HUDEP-2 (cell line): ENCODE results near the gene SLC28A3.

Experiments used
- DNase-seq, 76 experiments: peaks; one replicate each; lab custom pipeline; 2025; ENCODE audit not compliant: unreplicated experiment in 76 of 76; lab: John Stamatoyannopoulos, UW

Gene SLC28A3

GRCh38 chr9:84349671-84350070 is 9.1 kb upstream of the SLC28A3 start:
- DNase-seq: peak in 2 of 76 experiments; percentile 2 to 37

DNA sequence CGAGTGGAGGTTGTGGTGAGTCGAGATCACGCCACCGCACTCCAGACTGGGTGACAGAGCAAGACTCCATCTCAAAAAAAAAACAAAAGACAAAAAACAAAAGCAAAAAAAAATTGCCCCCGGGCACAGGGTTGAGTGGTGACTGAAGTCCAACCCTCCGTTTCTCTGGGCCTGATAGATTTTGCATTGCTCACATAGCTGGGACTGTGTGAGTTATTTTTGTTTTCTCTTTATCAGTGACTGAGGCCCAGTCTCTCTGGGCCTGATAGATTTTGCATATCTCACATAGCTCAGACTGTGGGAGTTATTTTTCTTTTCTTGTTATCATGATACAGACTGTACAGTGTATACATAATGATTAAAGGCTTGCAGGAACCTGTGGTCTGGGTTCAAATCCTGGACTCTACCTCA is 2.6 kb upstream of the SLC28A3 start:
- DNase-seq: peak in 70 of 76 experiments; percentile 2 to 92 (median 56)

DNA sequence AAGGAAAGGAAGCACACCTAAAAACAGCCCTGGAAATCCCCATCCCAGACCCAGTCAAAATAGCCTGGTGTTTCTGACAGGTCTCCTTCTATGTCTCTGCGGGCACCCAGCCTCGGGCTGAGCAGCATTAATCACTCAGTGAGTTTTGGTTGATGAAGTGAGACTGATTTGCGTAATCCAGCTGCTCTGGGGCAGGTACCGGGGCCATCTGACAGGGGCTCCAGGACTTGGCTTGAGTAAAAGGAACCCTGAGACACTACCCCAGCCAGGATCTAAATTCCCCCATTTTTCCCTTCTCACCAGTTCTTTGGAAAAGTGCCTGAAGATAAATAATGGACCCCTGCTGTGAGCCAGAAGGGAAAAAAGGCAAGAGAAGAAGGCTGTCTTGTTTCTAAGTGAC is 596 bp downstream of the SLC28A3 start:
- no peak for DNase-seq

DNA sequence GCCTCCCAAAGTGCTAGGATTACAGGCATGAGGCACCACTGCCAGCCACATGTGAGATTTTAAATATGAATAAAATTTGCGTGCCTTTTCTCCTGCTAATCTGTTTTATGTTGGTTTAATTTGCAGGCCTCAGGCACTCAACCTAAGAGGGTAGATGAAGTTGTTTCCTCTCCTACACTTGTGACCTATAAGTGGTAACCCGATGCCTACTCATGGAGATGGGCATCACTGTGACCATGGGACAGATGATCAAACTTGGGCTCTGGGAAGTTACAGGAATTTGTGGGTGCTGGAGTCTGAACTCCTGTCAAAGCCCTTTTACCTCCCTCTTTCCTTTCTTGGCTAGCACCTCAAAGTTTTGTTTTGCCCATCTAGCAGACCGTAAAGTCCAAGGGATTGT is 1.1 kb downstream of the SLC28A3 start:
- DNase-seq: no peak

GRCh38 chr9:84338792-84339191 is 1.8 kb downstream of the SLC28A3 start:
- no peak for DNase-seq

GRCh38 chr9:84337252-84337651 is 3.3 kb downstream of the SLC28A3 start:
- DNase-seq: no peak

- no peak for DNase-seq
Measured at GRCh38 chr9:84331119-84331809, 9.3 kb downstream of the SLC28A3 start.

GRCh38 chr9:84330246-84330645 is 10.3 kb downstream of the SLC28A3 start:
- no peak for DNase-seq

DNA sequence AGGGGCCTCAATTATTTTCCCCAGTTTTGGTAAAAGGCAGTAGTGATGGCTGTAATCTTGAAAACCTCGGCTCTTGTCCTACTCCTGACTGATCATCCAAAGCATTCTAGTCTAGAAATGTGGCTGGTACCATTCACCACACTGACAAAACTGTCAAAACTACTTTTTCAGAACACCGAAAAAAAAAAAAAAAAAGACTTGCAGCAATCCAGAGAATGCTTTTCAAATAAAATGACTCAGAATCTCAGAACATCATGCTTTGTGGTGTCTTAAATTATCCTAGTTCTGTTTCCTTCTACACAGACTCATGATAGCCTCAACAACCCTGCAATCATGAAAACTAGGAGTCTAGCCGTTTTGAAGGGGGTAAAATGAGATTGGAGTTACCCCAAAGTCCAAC is 13.4 kb downstream of the SLC28A3 start:
- DNase-seq: no peak

DNA sequence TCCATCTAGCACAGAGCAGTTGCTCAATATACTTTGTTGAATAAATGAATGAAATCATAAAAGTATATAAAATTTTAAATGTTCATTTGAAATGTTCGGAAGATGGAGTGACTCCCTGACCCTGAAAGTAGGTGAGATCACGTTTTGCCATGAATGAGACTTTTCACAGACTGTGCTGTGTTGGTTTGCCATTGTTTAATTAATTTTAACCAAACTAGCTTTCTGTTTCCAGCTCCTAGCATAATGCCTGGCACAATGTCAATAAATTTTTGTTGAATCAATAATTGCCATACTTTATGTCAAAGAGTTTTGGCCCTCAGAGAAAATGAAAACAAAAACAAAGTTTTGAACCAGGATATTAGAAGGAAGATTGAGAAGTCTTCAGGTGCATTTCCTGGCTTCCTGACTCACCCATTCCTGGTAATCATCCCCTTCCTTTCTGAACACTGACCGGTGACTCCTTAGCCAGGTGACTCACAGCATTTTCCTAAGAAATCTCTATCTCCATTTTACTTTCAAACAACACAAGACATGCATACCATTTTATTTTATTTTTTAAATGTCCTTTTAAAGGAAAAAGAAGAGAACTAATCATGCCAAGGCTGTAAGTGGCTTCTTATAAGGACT is 15.1 kb downstream of the SLC28A3 start:
- no peak for DNase-seq

DNA sequence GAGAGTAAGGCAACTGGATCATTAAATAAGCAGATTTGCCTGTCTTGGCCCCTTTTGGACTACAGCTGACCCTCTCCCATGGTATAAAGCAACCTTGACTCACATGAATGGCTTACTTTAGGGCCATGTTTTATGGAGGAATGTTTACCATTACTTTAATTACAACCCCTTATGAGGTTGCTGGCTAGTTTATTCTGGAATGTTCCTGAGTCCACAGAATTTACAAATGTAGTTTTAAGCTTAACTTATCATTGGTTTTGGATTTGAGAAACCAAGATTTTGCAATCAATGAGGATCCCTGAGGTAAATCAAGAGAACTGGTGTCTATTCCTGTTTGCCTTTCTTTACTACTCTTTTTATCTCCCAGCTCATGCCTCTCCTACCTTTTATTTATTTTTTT is 15.7 kb downstream of the SLC28A3 start:
- DNase-seq: no peak

DNA sequence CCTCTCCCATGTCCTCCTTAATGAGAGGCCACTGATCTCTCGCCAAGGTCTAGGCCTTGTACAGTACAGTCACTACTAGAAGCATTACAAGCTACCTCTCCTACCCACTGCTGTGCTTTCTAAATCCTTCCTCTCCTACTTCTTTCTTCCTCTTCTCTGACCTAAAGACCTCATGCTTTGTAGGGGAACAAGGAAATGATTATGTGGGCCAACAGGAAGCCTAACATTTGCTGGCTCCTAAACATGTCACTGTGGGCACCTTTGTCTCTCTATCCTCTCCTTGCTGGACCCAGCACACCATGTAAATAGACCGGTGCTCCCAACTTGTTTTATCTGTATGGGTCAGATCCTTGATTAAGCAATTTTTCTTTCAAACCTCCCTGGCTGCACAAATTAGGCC is 16.7 kb downstream of the SLC28A3 start:
- DNase-seq: no peak

- no peak for DNase-seq
Measured at GRCh38 chr9:84322828-84323227, 17.7 kb downstream of the SLC28A3 start.

GRCh38 chr9:84320231-84320630 is 20.3 kb downstream of the SLC28A3 start:
- DNase-seq: no peak

- DNase-seq: no peak
Measured at GRCh38 chr9:84319632-84320031, 20.9 kb downstream of the SLC28A3 start.

DNA sequence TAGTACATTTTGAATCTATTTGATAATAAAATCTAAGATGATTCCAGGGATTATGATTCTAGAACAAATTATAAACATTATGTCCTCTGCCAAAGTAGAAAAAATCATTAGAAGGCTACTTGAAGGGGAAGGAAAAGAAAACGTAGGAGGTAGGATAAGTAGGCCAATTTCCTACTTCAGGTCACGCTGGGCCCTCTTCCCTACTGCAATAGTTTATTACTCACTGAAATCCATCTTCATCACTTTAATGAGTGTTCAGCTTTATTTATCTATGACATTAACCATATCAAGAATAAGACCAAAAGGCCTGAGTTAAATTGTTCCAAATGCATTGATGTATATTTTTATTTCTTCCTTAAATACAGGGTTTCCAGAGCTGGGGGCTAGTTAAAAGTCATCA is 21.6 kb downstream of the SLC28A3 start:
- DNase-seq: no peak

- no peak for DNase-seq
Measured at GRCh38 chr9:84317563-84317962, 23.0 kb downstream of the SLC28A3 start.

DNA sequence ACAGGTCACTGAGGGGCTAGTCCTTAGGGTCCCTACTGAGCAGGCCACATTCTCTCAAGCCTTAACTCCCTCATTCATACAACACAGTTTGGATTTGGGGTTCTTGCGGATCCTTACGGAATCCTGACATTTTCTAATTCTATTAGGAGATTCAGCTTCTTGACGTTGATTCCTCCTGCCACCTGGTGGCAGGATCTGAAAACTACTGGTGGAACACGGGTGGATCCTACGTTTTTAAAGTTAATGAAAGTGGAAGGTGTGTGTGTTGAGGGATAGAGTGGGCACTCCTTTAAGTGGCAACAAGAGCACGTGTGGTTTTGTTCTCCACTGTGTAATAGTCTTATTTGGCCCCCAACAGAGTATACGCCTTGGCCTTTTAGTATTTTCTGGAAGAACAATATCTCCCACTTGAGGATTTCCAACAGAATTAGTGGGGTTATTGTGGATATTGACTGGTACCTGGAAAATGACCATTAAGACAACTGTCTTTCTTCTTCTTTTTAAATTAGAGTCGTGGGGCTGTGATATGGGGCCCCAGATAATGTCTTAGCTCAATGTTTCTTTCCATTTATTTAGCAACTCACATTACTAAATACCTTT is 25.2 kb downstream of the SLC28A3 start:
- peak in 34 of 76 experiments; percentile 0 to 43 (median 11) for DNase-seq

DNA sequence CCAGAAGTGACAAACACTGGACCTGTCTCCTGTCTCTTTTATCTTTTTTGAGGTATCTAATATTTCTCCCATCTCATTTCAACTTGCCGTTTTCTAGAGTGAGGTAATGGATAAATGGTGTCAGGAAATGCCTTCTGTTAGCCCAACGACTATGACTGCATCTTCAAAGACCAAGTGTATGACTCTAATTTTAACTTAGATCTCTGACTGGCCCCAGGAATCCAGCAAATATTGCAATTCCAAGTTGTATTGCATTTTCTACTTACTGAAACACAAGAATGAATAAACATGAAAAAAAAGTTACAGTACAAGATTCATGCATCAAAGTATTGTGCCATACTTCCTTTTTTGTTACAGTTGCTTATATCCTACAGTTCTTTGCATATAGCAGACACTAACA is 26.3 kb downstream of the SLC28A3 start:
- no peak for DNase-seq

DNA sequence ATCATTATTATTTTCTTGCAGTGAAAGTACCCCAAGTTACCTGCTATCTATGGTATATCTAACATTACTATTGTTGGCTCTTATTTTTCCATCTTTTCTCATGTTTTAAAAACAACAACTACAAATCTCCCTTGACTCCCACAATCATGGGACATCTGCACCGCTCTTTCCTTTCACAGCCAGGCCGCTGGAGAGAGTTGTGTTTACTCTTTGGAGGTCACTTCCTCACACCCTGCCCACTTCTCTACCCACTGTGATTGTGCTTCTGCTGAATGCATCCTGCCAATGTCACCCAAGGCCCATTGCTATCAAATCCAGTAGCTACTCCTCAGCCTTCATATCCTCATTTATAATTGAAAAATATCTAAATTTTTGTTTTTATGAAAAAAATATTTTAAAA is 29.7 kb downstream of the SLC28A3 start:
- no peak for DNase-seq

DNA sequence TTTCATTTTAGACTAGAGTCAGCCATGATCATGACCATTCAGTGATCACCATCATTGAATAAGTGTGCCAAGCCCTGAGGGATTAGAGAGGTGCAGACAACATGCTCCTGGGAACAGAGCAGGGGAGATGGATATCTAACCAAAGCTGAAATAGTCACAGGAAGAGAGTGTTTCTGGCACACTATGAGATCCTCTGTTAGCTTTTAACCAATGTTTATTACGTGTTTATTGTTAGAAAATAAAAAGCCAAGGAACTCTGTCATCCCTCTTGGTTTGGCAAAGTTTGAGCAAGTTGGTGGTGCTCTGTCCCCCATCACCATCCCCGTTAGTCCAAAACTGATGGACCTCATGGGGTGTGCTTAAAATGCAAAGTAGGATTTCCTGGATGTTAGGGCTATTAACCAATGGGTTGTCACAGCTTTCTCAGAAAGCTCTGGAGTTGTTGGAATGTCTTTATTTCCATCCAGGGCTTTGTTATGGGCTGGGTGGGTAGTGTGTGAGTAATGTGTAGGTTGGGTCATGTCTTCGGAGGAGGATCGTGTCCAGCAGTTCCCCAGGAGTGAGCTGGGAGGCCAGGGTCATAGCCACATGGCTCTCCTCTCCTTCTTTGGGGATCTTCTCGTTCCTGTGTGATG is 34.9 kb downstream of the SLC28A3 start:
- no peak for DNase-seq

DNA sequence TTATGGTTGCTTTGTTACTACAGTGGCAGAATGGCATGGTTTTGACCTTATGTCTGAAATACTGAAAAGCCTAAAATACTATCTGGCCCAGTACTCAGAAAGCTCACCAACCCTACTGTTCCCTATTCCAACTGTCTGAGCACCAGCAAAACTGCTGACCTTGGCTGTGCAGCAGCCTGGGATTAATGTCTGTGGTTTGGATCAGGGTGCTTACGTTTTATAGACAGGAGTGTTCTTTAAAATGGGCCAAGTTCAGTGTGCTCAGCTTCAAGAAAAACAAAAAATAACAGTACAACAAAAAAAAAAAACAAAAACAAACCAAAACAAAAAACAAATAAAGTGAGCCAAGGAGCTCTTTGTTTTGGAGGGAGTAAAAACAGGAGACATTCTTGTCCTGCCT is 36.4 kb downstream of the SLC28A3 start:
- DNase-seq: no peak
